GM23338 (cell line): ENCODE results near the gene SYNE3. TPM values are rescaled to one million over a fixed set of nuclear protein-coding genes. Genes with fewer than 3 reads are reported as not detected.

Experiments used
- ATAC-seq: fragments of 200-7000 bp; cut with Tn5 transposase; 3 replicates; pipeline ENCODE4 v1.9.1; 2020
- DNase-seq: peaks from one replicate; pipeline ENCODE4 v3.0.0-alpha.2; 2015; ENCODE audit warnings: low spot score
- H2AFZ ChIP-seq: fragments of 200-600 bp; sonication (generic); 2 replicates; pipeline ENCODE4 v1.8.0; 2016; ENCODE audit warnings: antibody characterized with exemption, mild to moderate bottlenecking, moderate library complexity
- H3F3A ChIP-seq: fragments of 200-600 bp; sonication (generic); replicated peaks from 2 replicates; pipeline ENCODE4 v1.8.0; 2017; ENCODE audit warnings: antibody characterized with exemption, mixed run types, low read depth
- H3K27ac ChIP-seq: fragments of 200-600 bp; sonication (generic); 2 replicates; pipeline ENCODE4 v1.6.1; 2016; ENCODE audit warnings: low read depth
- H3K27me3 ChIP-seq: fragments of 200-600 bp; sonication (generic); 2 replicates; pipeline ENCODE4 v1.8.0; 2016; ENCODE audit warnings: mild to moderate bottlenecking, mixed run types, moderate library complexity; ENCODE audit not compliant: insufficient read depth
- H3K36me3 ChIP-seq: fragments of 200-600 bp; sonication (generic); 2 replicates; pipeline ENCODE4 v1.8.0; 2016; ENCODE audit warnings: mild to moderate bottlenecking; ENCODE audit not compliant: insufficient read depth
- H3K4me1 ChIP-seq: fragments of 200-600 bp; sonication (generic); 2 replicates; pipeline ENCODE4 v1.8.0; 2016; ENCODE audit warnings: mild to moderate bottlenecking, moderate library complexity; ENCODE audit not compliant: insufficient read depth
- H3K4me2 ChIP-seq: fragments of 200-600 bp; sonication (generic); 2 replicates; pipeline ENCODE4 v1.7.1; 2017; ENCODE audit warnings: mixed run types
- H3K4me3 ChIP-seq: fragments of 200-600 bp; sonication (generic); 2 replicates; pipeline ENCODE4 v1.6.1; 2016; ENCODE audit warnings: mixed run types
- H3K79me2 ChIP-seq: fragments of 200-600 bp; sonication (generic); replicated peaks from 2 replicates; pipeline ENCODE4 v1.8.0; 2017; ENCODE audit warnings: mild to moderate bottlenecking; ENCODE audit not compliant: insufficient read depth
- H3K9me2 ChIP-seq: fragments of 200-600 bp; sonication (generic); 2 replicates; pipeline ENCODE4 v1.8.0; 2017; ENCODE audit not compliant: insufficient read depth
- H4K20me1 ChIP-seq: fragments of 200-600 bp; sonication (generic); replicated peaks from 2 replicates; pipeline ENCODE4 v1.8.0; 2017; ENCODE audit warnings: mild to moderate bottlenecking; ENCODE audit not compliant: insufficient read depth
- H3K27ac Mint-ChIP-seq: 2 replicates; pipeline ENCODE4 v1.8.0; 2020; ENCODE audit warnings: inconsistent platforms, mild to moderate bottlenecking, moderate library complexity, mixed read lengths
- H3K27me3 Mint-ChIP-seq: 3 replicates; pipeline ENCODE4 v1.8.0; 2022; ENCODE audit warnings: low read depth, mild to moderate bottlenecking, moderate library complexity, mixed read lengths, inconsistent platforms; ENCODE audit not compliant: insufficient read depth, poor library complexity
- H3K36me3 Mint-ChIP-seq: 3 replicates; pipeline ENCODE4 v1.8.0; 2021; ENCODE audit warnings: low read depth, mild to moderate bottlenecking, inconsistent platforms, moderate library complexity, mixed read lengths
- H3K4me1 Mint-ChIP-seq: 3 replicates; pipeline ENCODE4 v1.8.0; 2020; ENCODE audit warnings: mild to moderate bottlenecking, inconsistent platforms, mixed read lengths
- H3K4me3 Mint-ChIP-seq: 3 replicates; pipeline ENCODE4 v1.8.0; 2021; ENCODE audit warnings: moderate library complexity, mild to moderate bottlenecking, inconsistent platforms, mixed read lengths
- H3K9me3 Mint-ChIP-seq: 3 replicates; pipeline ENCODE4 v1.8.0; 2020; ENCODE audit warnings: moderate library complexity, mild to moderate bottlenecking, inconsistent platforms, mixed read lengths
- CREB1 ChIP-seq: fragments of 250-450 bp; sonication (Bioruptor Pico); IDR thresholded peaks from 2 replicates; pipeline ENCODE4 v1.5.0; 2020; ENCODE audit warnings: low read depth, mild to moderate bottlenecking, moderate library complexity
- CTCF ChIP-seq, 2 experiments: fragments of 200-600 bp in 1 of 2; sonication (generic) in 1 of 2; conservative IDR thresholded peaks; 2 replicates each; pipeline versions ENCODE4 v1.5.1 to v1.6.1; 2016 to 2017; ENCODE audit warnings: antibody characterized with exemption in 2 of 2, low read depth in 2 of 2, mild to moderate bottlenecking in 2 of 2, moderate library complexity in 1 of 2
- ETS1 ChIP-seq: IDR thresholded peaks from 2 replicates; pipeline ENCODE4 v1.6.1; 2016; ENCODE audit warnings: antibody characterized with exemption
- EZH2 ChIP-seq: fragments of 200-600 bp; sonication (generic); IDR thresholded peaks from one replicate; pipeline ENCODE4 v1.8.0; 2017; ENCODE audit warnings: antibody characterized with exemption, mild to moderate bottlenecking, low read depth; ENCODE audit not compliant: unreplicated experiment
- EZH2phosphoT487 ChIP-seq: fragments of 200-600 bp; sonication (generic); IDR thresholded peaks from one replicate; pipeline ENCODE4 v1.8.1; 2018; ENCODE audit warnings: antibody characterized with exemption; ENCODE audit not compliant: unreplicated experiment
- NANOG ChIP-seq: IDR thresholded peaks from 2 replicates; pipeline ENCODE4 v1.6.1; 2016; ENCODE audit warnings: antibody characterized with exemption, borderline replicate concordance
- POLR2AphosphoS5 ChIP-seq: IDR thresholded peaks from 2 replicates; pipeline ENCODE4 v1.6.1; 2016; ENCODE audit warnings: antibody characterized with exemption, low read depth
- REST ChIP-seq: IDR thresholded peaks from one replicate; pipeline ENCODE4 v1.6.1; 2018; ENCODE audit warnings: antibody characterized with exemption; ENCODE audit not compliant: unreplicated experiment
- ZNF114 ChIP-seq: fragments of 250-450 bp; sonication (Bioruptor Pico); IDR thresholded peaks from 2 replicates; pipeline ENCODE4 v1.5.0; 2020; ENCODE audit warnings: mild to moderate bottlenecking, moderate library complexity
- ZNF331 ChIP-seq: fragments of 250-450 bp; sonication (Bioruptor Pico); IDR thresholded peaks from 2 replicates; pipeline ENCODE4 v1.5.0; 2020; ENCODE audit warnings: low read depth, mild to moderate bottlenecking, moderate library complexity
- ZNF462 ChIP-seq: fragments of 250-450 bp; sonication (Bioruptor Pico); IDR thresholded peaks from 2 replicates; pipeline ENCODE4 v1.5.0; 2020; ENCODE audit warnings: mild to moderate bottlenecking, moderate library complexity
- polyA plus RNA-seq: library from polyadenylated mRNA; unstranded; fragments of >200 nt; fragmentation: Nextera tagmentation; extraction: Ambion mirVana; gene quantifications from 2 replicates; pipeline ENCODE4 v1.2.1, GENCODE V29; 2016
- total RNA-seq: library from RNA; depleted of rRNA; stranded (reverse); fragments of >200 nt; shearing (Covaris generic); gene quantifications from 2 replicates; pipeline ENCODE4 v1.2.3, GENCODE V29; 2014

SYNE3 gene
- total and polyA plus RNA-seq, 2 experiments from 2014 or later, result 0.02 to 0.03 TPM

GRCh38 chr14:95502381-95502950 is 14.0 kb downstream of the SYNE3 start (continued):
- TF ChIP-seq ZNF331 (no peak), ZNF114 (CRISPR knock-in tag) (no peak), CTCF (conservative IDR thresholded peaks at IDR 0.05; ENCODE audit: low read depth in 2 of 2) (no peak), REST (no peak), EZH2 (no peak), CREB1 (CRISPR knock-in tag) (no peak), POLR2AphosphoS5 (no peak), EZH2phosphoT487 (no peak), ETS1 (no peak)

GRCh38 chr14:95500772-95501401 is 15.6 kb downstream of the SYNE3 start:
- no peak overlapping the region for H2AFZ ChIP-seq
- H3K4me3 ChIP-seq, result no peak overlapping the region
- H3K4me2 ChIP-seq, result no peak overlapping the region
- H3K36me3 ChIP-seq, result no peaks in the 10 kb centered on the region
- TF ChIP-seq ZNF114 (CRISPR knock-in tag) (no peak), EZH2 (no peak), EZH2phosphoT487 (no peak), NANOG (no peak), ZNF462 (no peak)
- H3K27ac ChIP-seq, result no peak overlapping the region
- no peaks in the 10 kb centered on the region for H3K4me1 Mint-ChIP-seq
- no peaks in the 10 kb centered on the region for H4K20me1 ChIP-seq
- H3K9me2 ChIP-seq, result no peaks in the 10 kb centered on the region
- no peaks in the 10 kb centered on the region for H3K27me3 ChIP-seq
- no peak overlapping the region for H3K4me3 Mint-ChIP-seq
- peaks cover 2% of the 10 kb centered on the region for H3K27me3 Mint-ChIP-seq
- H3K27ac Mint-ChIP-seq, result no peak overlapping the region
- ATAC-seq, result no peak
- H3K4me1 ChIP-seq, result no peaks in the 10 kb centered on the region
- no peaks in the 10 kb centered on the region for H3K36me3 Mint-ChIP-seq
- no peaks in the 10 kb centered on the region for H3K79me2 ChIP-seq
- H3K9me3 Mint-ChIP-seq, result no peaks in the 10 kb centered on the region
- DNase-seq, result no peak
- no peaks in the 10 kb centered on the region for H3F3A ChIP-seq
